K562 (cell line): ENCODE measurements around the gene COX7A1. TPM values are rescaled to one million over a fixed set of nuclear protein-coding genes. Genes with fewer than 3 reads are reported as not detected.

Source experiments
- AFF1 ChIP-seq, 2 experiments: fragments of 450-650 bp; IDR thresholded peaks; 2 replicates each; pipeline ENCODE4 v1.6.1; 2018; ENCODE audit warnings: mild to moderate bottlenecking in 2 of 2, low read depth in 1 of 2; ENCODE audit not compliant: partially characterized antibody in 2 of 2
- CBX8 ChIP-seq: fragments of 200-600 bp; sonication (generic); IDR thresholded peaks from 2 replicates; pipeline ENCODE4 v1.6.1; 2012; ENCODE audit warnings: borderline replicate concordance, mixed run types, low read depth, mild to moderate bottlenecking, moderate library complexity, mixed read lengths, low read length, control low read depth, inconsistent platforms; ENCODE audit not compliant: poor library complexity, severe bottlenecking; ENCODE audit errors: extremely low read depth
- DLX4 ChIP-seq: fragments of 250-450 bp; sonication (Bioruptor Pico); IDR thresholded peaks from 2 replicates; pipeline ENCODE4 v1.6.1; 2021; ENCODE audit warnings: mild to moderate bottlenecking
- ERF ChIP-seq: fragments of 450-650 bp; formaldehyde crosslinking; IDR thresholded peaks from 2 replicates; pipeline ENCODE4 v1.4.0; 2020; ENCODE audit warnings: mild to moderate bottlenecking, mixed read lengths
- GTF2F1 ChIP-seq: IDR thresholded peaks from 2 replicates; pipeline ENCODE4 v1.6.1; 2011; ENCODE audit warnings: low read depth, low read length, improper control_type of control experiment
- ILF3 ChIP-seq: fragments of 450-650 bp; IDR thresholded peaks from 2 replicates; pipeline ENCODE4 v1.6.1; 2018; ENCODE audit warnings: antibody characterized with exemption, mild to moderate bottlenecking, moderate library complexity, borderline replicate concordance
- KLF1 ChIP-seq: fragments of 450-650 bp; IDR thresholded peaks from 2 replicates; pipeline ENCODE4 v1.6.1; 2016; ENCODE audit warnings: missing genetic modification characterization, missing compliant biosample characterization
- NCOA1 ChIP-seq: fragments of 450-650 bp; IDR thresholded peaks from 2 replicates; pipeline ENCODE4 v1.6.1; 2016; ENCODE audit warnings: low read depth
- PHTF2 ChIP-seq: fragments of 250-450 bp; sonication (Bioruptor Pico); IDR thresholded peaks from 2 replicates; pipeline ENCODE4 v1.5.0; 2021; ENCODE audit warnings: mild to moderate bottlenecking
- SMAD4 ChIP-seq: fragments of 250-450 bp; sonication (Bioruptor Pico); conservative IDR thresholded peaks from 2 replicates; pipeline ENCODE4 v1.8.0; 2021; ENCODE audit warnings: inconsistent platforms, mild to moderate bottlenecking, moderate library complexity
- SNAPC5 ChIP-seq: fragments of 250-450 bp; sonication (Bioruptor Pico); IDR thresholded peaks from 2 replicates; pipeline ENCODE4 v1.8.0; 2021; ENCODE audit warnings: moderate library complexity, mild to moderate bottlenecking, inconsistent platforms
- SREBF2 ChIP-seq: sonication (generic); formaldehyde crosslinking; IDR thresholded peaks from 2 replicates; pipeline ENCODE4 v1.4.0; 2020; ENCODE audit warnings: mild to moderate bottlenecking, missing genetic modification reagents
- TEAD4 ChIP-seq, 2 experiments: sonication (generic) in 1 of 2; formaldehyde crosslinking in 1 of 2; IDR thresholded peaks; 2 replicates each; pipeline versions ENCODE4 v1.6.1 to v1.8.0; 2012 to 2022; ENCODE audit warnings: borderline replicate concordance in 1 of 2, inconsistent platforms in 1 of 2, low read length in 1 of 2, mild to moderate bottlenecking in 1 of 2, missing genetic modification reagents in 1 of 2
- THAP12 ChIP-seq: fragments of 250-450 bp; sonication (Bioruptor Pico); IDR thresholded peaks from 2 replicates; pipeline ENCODE4 v1.9.0; 2021; ENCODE audit warnings: mild to moderate bottlenecking, inconsistent platforms
- XRCC4 ChIP-seq: IDR thresholded peaks from one replicate; pipeline ENCODE4 v1.6.1; 2011; ENCODE audit not compliant: insufficient read depth, insufficient read length; ENCODE audit errors: extremely low read depth
- ZBTB12 ChIP-seq: fragments of 250-450 bp; sonication (Bioruptor Pico); IDR thresholded peaks from 2 replicates; pipeline ENCODE4 v1.4.0; 2020
- ZBTB7A ChIP-seq: IDR thresholded peaks from 2 replicates; pipeline ENCODE4 v1.6.1; 2011; ENCODE audit warnings: low read depth, mild to moderate bottlenecking, low read length, moderate library complexity, borderline replicate concordance; ENCODE audit not compliant: control insufficient read depth
- ZC3H11A ChIP-seq: IDR thresholded peaks from 2 replicates; pipeline ENCODE4 v1.6.1; 2012; ENCODE audit warnings: low read depth, low read length, improper control_type of control experiment
- polyA plus RNA-seq, 8 experiments: library from polyadenylated mRNA; depleted of rRNA in 4 of 8; stranded (reverse) in 5 of 8; unstranded in 3 of 8; fragments of >200 nt; fragmentation: Nextera tagmentation in 2 of 8; fragmentation: Illumina TruSeq in 1 of 8; extraction: Ambion mirVana in 2 of 8; extraction: Trizol in 1 of 8; gene quantifications; 2 replicates each; pipeline versions ENCODE4 v1.2.1 to v1.2.3, GENCODE V29; 2011 to 2014; ENCODE audit warnings: inconsistent platforms in 1 of 8, missing spikeins in 1 of 8
- total RNA-seq, 7 experiments: library from RNA; depleted of rRNA in 6 of 7; stranded (reverse); fragments of >200 nt in 6 of 7; fragmentation: Illumina TruSeq in 2 of 7; extraction: Trizol in 2 of 7; gene quantifications; 2 replicates each; pipeline versions ENCODE4 v1.2.1 to v1.2.3, GENCODE V29; 2011 to 2021; ENCODE audit warnings: low replicate concordance in 1 of 7

The COX7A1 gene
- total and polyA plus RNA-seq, 9 of the 15 experiments (the other 6 are each of a cell fraction or from before 2014, with no cell fraction given) = 0.08 TPM; not detected in 8

- no peak for TF ChIP-seq ZBTB12 (CRISPR knock-in tag)
- TF ChIP-seq KLF1 (tag) = no peak
- no peak for TF ChIP-seq GTF2F1
- peak; percentile 92 for TF ChIP-seq THAP12
- TF ChIP-seq ERF (CRISPR knock-in tag) = no peak
- TF ChIP-seq NCOA1 = no peak
- TF ChIP-seq SNAPC5 (CRISPR knock-in tag) = no peak
- no peak for TF ChIP-seq SREBF2 (CRISPR knock-in tag)
- no peak for TF ChIP-seq PHTF2 (CRISPR knock-in tag)
- no peak for TF ChIP-seq XRCC4
- no peak for TF ChIP-seq TEAD4 (IDR thresholded peaks at IDR 0.05; ENCODE audit: low read length)
- TF ChIP-seq TEAD4 (CRISPR knock-in tag; IDR thresholded peaks at IDR 0.05; ENCODE audit: borderline replicate concordance) = no peak
- no peak for TF ChIP-seq ZC3H11A
- no peak for TF ChIP-seq DLX4 (CRISPR knock-in tag)
- TF ChIP-seq ILF3 = peak; percentile 53; the same call in 1 of the 2 replicates
- TF ChIP-seq AFF1 (IDR thresholded peaks at IDR 0.05; ENCODE audit: low read depth in 1 of 2, partially characterized antibody in 2 of 2) = peak in 1 of 2 experiments; percentile 15
- TF ChIP-seq SMAD4 (CRISPR knock-in tag) = peak; percentile 79
- TF ChIP-seq CBX8 = no peak
- peak; percentile 89 for TF ChIP-seq ZBTB7A
Observed at GRCh38 chr19:36139473-36140303, 12.6 kb downstream of the COX7A1 start, which contains the start of gene CAPNS1 (continued).
